ENCODE measurements around the gene FYN. TPM values are rescaled to one million over a fixed set of nuclear protein-coding genes. Genes with fewer than 3 reads are reported as not detected.

FYN gene
- polyA plus RNA-seq, 3 donors = 88.4 to 149 (median 114) TPM

DNA sequence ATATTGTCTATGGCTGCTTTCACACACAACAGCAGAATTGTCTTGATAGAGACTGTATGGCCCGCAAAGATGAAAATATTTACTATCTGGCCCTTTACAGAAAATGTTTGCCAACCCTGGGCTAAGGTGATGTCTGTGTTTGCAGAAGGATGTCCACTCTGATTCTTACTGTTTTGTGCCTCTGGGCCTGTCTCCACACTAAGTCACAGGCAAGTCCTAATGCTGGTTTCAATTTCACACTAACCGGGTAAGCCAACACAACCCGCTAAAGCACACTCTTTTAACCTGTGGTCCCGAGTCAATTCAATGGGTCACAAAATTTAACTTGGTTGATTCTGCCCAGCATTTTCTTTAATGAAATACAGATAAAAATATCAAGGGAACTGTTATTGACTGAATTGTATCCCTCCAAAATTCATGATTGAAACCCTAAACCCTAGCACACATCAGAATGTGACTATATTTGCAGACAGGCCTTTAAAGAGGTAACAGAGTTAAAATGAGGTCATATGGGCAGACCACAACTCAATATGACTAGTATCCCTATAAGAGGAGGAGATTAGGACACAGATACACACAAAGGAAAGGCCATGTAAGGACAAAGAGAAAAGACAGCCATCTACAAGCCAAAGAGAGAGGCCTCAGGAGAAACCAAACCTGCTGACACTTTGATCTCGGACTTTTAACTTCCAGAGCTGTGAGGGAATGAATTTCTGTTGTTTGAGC lies 78.4 kb downstream of the FYN start:
- no peak overlapping the region for H3K4me3 Mint-ChIP-seq
- peaks cover 75% of the 10 kb centered on the region for H3K79me2 ChIP-seq (ENCODE audit: insufficient read depth, low read length)
- H3K4me1 Mint-ChIP-seq = peaks cover 11% of the 10 kb centered on the region

DNA sequence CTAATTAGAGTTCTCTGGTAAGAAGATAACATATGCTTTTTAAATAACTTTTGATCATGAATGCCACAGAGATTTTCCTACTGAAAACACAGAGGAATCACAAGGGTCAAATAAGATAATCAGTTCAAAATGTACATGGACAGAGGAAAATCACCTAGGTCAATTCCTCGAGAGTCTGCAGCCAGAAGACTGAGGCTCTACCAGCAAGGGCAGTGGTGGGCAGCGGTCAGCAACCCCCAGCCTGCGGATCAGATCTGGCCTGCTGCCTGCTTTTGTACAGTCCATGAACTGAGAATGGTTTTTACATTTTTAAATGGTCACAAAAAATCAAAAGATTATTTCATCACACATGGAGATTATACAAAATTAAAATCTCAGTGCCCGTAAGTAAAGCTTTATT lies 79.0 kb downstream of the FYN start:
- Histone ChIP-seq H2AFZ (ENCODE audit: insufficient read depth, low read depth, low read length, poor library complexity, severe bottlenecking) (no peak overlapping the region), H3K9me3 (replicated peaks in 1 of 2; ENCODE audit: control insufficient read depth in 1 of 2, insufficient read depth in 1 of 2, low read length in 2 of 2) (no peaks in the 10 kb centered on the region), H3K27me3 (ENCODE audit: control insufficient read depth in 2 of 2, insufficient read depth in 2 of 2, low read length in 2 of 2) (no peaks in the 10 kb centered on the region), H3K79me2 (ENCODE audit: insufficient read depth, low read length) (peaks cover 73% of the 10 kb centered on the region), H3K36me3 (replicated peaks in 1 of 2; ENCODE audit: control insufficient read depth in 1 of 2, insufficient read depth in 2 of 2, low read length in 2 of 2) (peaks cover 2% of the 10 kb centered on the region in 2 donors), H3K27ac (ENCODE audit: low read depth in 1 of 2, low read length in 2 of 2) (no peak overlapping the region), H3K9ac (ENCODE audit: insufficient read depth, low read length, poor library complexity, severe bottlenecking) (no peak overlapping the region), H3K4me3 (replicated peaks in 1 of 3; ENCODE audit: low read depth in 2 of 3, low read length in 3 of 3) (no peak overlapping the region), H3K4me2 (replicated peaks; ENCODE audit: extremely low read depth, low read length, poor library complexity, severe bottlenecking) (no peak overlapping the region), H3K4me1 (ENCODE audit: control insufficient read depth in 1 of 2, insufficient read depth in 2 of 2, low read length in 2 of 2) (peaks cover 0 to 8% of the 10 kb centered on the region in 2 donors), H4K20me1 (ENCODE audit: insufficient read depth, low read length) (peaks cover 97% of the 10 kb centered on the region)
- no peak for DNase-seq
- Mint-ChIP-seq H3K9me3 (no peaks in the 10 kb centered on the region), H3K4me3 (no peak overlapping the region), H3K27me3 (ENCODE audit: low read depth in 3 of 3) (no peaks in the 10 kb centered on the region), H3K27ac (no peak overlapping the region), H3K4me1 (peaks cover 11% of the 10 kb centered on the region), H3K36me3 (peaks cover 7 to 35% of the 10 kb centered on the region in 2 donors)
- intact Hi-C loops (cut with micrococcal nuclease) = no loop called here
- no peak for TF ChIP-seq CTCF (IDR thresholded peaks at IDR 0.05)
- 97% methylated on average over 3 of the region's 4 CpGs for WGBS (ENCODE audit: insufficient coverage)

More for the DNA sequence above, 78.4 kb downstream of the FYN start:
- Histone ChIP-seq H3K27ac (ENCODE audit: low read depth in 1 of 2, low read length in 2 of 2) (no peak overlapping the region), H3K27me3 (ENCODE audit: control insufficient read depth in 2 of 2, insufficient read depth in 2 of 2, low read length in 2 of 2) (no peaks in the 10 kb centered on the region), H2AFZ (ENCODE audit: insufficient read depth, low read depth, low read length, poor library complexity, severe bottlenecking) (no peak overlapping the region), H3K4me3 (replicated peaks in 1 of 3; ENCODE audit: low read depth in 2 of 3, low read length in 3 of 3) (no peak overlapping the region), H4K20me1 (ENCODE audit: insufficient read depth, low read length) (peaks cover 97% of the 10 kb centered on the region), H3K4me2 (replicated peaks; ENCODE audit: extremely low read depth, low read length, poor library complexity, severe bottlenecking) (no peak overlapping the region), H3K9me3 (replicated peaks in 1 of 2; ENCODE audit: control insufficient read depth in 1 of 2, insufficient read depth in 1 of 2, low read length in 2 of 2) (no peaks in the 10 kb centered on the region), H3K4me1 (ENCODE audit: control insufficient read depth in 1 of 2, insufficient read depth in 2 of 2, low read length in 2 of 2) (peaks cover 0 to 8% of the 10 kb centered on the region in 2 donors), H3K9ac (ENCODE audit: insufficient read depth, low read length, poor library complexity, severe bottlenecking) (no peak overlapping the region), H3K36me3 (replicated peaks in 1 of 2; ENCODE audit: control insufficient read depth in 1 of 2, insufficient read depth in 2 of 2, low read length in 2 of 2) (peaks cover 7 to 8% of the 10 kb centered on the region in 2 donors)
- no CpG with 5 or more reads among the region's 5 CpGs for WGBS (ENCODE audit: insufficient coverage)
- Mint-ChIP-seq H3K36me3 (peaks cover 12 to 39% of the 10 kb centered on the region in 2 donors), H3K27ac (no peak overlapping the region), H3K27me3 (ENCODE audit: low read depth in 3 of 3) (no peaks in the 10 kb centered on the region), H3K9me3 (no peaks in the 10 kb centered on the region)
- TF ChIP-seq CTCF (IDR thresholded peaks at IDR 0.05) = no peak
- DNase-seq = no peak
- intact Hi-C loops (cut with micrococcal nuclease) = no loop called here

Measured in CD14-positive monocyte (primary cell).